ENCODE data around the gene GOLGA5. TPM values are rescaled to one million over a fixed set of nuclear protein-coding genes. Genes with fewer than 3 reads are reported as not detected.

Gene GOLGA5
- total RNA-seq, 3 donors from 2014 or later = 41.4 to 52.1 (median 49.8) TPM

- no peak for TF ChIP-seq POLR2AphosphoS5 (IDR thresholded peaks at IDR 0.05)
- TF ChIP-seq CTCF (IDR thresholded peaks at IDR 0.05) = no peak
- TF ChIP-seq POLR2A (IDR thresholded peaks at IDR 0.05) = no peak
- Histone ChIP-seq H3K27ac (no peak overlapping the region), H3K4me1 (no peaks in the 10 kb centered on the region), H3K27me3 (peaks cover 0 to 10% of the 10 kb centered on the region in 2 donors), H3K36me3 (no peaks in the 10 kb centered on the region), H3K4me3 (no peak overlapping the region), H3K9me3 (no peaks in the 10 kb centered on the region)
- no peak for DNase-seq (ENCODE audit: low spot score in 2 of 2)
- intact Hi-C loops (cut with DNase I; ENCODE audit: low total_unique reads) = no loop called here
These were observed 92.2 kb downstream of the GOLGA5 start for GRCh38 chr14:92886337-92886736.

- DNase-seq (ENCODE audit: low spot score in 2 of 2) = no peak
- H3K4me1 ChIP-seq = no peaks in the 10 kb centered on the region
- no peak overlapping the region for H3K27ac ChIP-seq
- H3K27me3 ChIP-seq = peaks cover 0 to 10% of the 10 kb centered on the region in 2 donors
- H3K36me3 ChIP-seq = no peaks in the 10 kb centered on the region
- TF ChIP-seq CTCF (IDR thresholded peaks at IDR 0.05) (no peak), POLR2AphosphoS5 (IDR thresholded peaks at IDR 0.05) (no peak), POLR2A (IDR thresholded peaks at IDR 0.05) (no peak)
- intact Hi-C loops (cut with DNase I; ENCODE audit: low total_unique reads) = no loop called here
- H3K4me3 ChIP-seq = no peak overlapping the region
- no peaks in the 10 kb centered on the region for H3K9me3 ChIP-seq
These were observed 93.1 kb downstream of the GOLGA5 start for GRCh38 chr14:92887157-92887556.

- Histone ChIP-seq H3K27me3 (peaks cover 0 to 10% of the 10 kb centered on the region in 2 donors), H3K9me3 (peaks cover 0 to 9% of the 10 kb centered on the region in 2 donors), H3K4me1 (no peaks in the 10 kb centered on the region), H3K4me3 (no peak overlapping the region), H3K27ac (no peak overlapping the region), H3K36me3 (no peaks in the 10 kb centered on the region)
- intact Hi-C loops (cut with DNase I; ENCODE audit: low total_unique reads) = no loop called here
- no peak for TF ChIP-seq POLR2AphosphoS5 (IDR thresholded peaks at IDR 0.05)
- no peak for TF ChIP-seq POLR2A (IDR thresholded peaks at IDR 0.05)
- no peak for TF ChIP-seq CTCF (IDR thresholded peaks at IDR 0.05)
- DNase-seq (ENCODE audit: low spot score in 2 of 2) = no peak
These were observed 94.8 kb downstream of the GOLGA5 start for GRCh38 chr14:92888896-92889295.

Other genes with a start within 250 kb of the GOLGA5 start
- gene LGMN, start 45.7 kb upstream of the GOLGA5 start, total RNA-seq = 100 to 1,000 TPM in 2 of 3 donors, 10 to 100 TPM in 1; 70.8 to 193 (median 122) TPM
- 1 to 10 TPM in 1 of 3 donors, under 1 TPM in 1, not detected in 1; 0.98 to 1.3 TPM for gene CHGA, start 128.8 kb downstream of the GOLGA5 start, total RNA-seq